ENCODE data around the gene IFIH1. TPM values are rescaled to one million over a fixed set of nuclear protein-coding genes. Genes with fewer than 3 reads are reported as not detected.

Gene IFIH1
- total and polyA plus RNA-seq, 2 of the 8 experiments (the other 6 are each of a cell fraction or from before 2014, with no cell fraction given) = 0.32 to 2.0 TPM

- TF ChIP-seq, protein P1, sequence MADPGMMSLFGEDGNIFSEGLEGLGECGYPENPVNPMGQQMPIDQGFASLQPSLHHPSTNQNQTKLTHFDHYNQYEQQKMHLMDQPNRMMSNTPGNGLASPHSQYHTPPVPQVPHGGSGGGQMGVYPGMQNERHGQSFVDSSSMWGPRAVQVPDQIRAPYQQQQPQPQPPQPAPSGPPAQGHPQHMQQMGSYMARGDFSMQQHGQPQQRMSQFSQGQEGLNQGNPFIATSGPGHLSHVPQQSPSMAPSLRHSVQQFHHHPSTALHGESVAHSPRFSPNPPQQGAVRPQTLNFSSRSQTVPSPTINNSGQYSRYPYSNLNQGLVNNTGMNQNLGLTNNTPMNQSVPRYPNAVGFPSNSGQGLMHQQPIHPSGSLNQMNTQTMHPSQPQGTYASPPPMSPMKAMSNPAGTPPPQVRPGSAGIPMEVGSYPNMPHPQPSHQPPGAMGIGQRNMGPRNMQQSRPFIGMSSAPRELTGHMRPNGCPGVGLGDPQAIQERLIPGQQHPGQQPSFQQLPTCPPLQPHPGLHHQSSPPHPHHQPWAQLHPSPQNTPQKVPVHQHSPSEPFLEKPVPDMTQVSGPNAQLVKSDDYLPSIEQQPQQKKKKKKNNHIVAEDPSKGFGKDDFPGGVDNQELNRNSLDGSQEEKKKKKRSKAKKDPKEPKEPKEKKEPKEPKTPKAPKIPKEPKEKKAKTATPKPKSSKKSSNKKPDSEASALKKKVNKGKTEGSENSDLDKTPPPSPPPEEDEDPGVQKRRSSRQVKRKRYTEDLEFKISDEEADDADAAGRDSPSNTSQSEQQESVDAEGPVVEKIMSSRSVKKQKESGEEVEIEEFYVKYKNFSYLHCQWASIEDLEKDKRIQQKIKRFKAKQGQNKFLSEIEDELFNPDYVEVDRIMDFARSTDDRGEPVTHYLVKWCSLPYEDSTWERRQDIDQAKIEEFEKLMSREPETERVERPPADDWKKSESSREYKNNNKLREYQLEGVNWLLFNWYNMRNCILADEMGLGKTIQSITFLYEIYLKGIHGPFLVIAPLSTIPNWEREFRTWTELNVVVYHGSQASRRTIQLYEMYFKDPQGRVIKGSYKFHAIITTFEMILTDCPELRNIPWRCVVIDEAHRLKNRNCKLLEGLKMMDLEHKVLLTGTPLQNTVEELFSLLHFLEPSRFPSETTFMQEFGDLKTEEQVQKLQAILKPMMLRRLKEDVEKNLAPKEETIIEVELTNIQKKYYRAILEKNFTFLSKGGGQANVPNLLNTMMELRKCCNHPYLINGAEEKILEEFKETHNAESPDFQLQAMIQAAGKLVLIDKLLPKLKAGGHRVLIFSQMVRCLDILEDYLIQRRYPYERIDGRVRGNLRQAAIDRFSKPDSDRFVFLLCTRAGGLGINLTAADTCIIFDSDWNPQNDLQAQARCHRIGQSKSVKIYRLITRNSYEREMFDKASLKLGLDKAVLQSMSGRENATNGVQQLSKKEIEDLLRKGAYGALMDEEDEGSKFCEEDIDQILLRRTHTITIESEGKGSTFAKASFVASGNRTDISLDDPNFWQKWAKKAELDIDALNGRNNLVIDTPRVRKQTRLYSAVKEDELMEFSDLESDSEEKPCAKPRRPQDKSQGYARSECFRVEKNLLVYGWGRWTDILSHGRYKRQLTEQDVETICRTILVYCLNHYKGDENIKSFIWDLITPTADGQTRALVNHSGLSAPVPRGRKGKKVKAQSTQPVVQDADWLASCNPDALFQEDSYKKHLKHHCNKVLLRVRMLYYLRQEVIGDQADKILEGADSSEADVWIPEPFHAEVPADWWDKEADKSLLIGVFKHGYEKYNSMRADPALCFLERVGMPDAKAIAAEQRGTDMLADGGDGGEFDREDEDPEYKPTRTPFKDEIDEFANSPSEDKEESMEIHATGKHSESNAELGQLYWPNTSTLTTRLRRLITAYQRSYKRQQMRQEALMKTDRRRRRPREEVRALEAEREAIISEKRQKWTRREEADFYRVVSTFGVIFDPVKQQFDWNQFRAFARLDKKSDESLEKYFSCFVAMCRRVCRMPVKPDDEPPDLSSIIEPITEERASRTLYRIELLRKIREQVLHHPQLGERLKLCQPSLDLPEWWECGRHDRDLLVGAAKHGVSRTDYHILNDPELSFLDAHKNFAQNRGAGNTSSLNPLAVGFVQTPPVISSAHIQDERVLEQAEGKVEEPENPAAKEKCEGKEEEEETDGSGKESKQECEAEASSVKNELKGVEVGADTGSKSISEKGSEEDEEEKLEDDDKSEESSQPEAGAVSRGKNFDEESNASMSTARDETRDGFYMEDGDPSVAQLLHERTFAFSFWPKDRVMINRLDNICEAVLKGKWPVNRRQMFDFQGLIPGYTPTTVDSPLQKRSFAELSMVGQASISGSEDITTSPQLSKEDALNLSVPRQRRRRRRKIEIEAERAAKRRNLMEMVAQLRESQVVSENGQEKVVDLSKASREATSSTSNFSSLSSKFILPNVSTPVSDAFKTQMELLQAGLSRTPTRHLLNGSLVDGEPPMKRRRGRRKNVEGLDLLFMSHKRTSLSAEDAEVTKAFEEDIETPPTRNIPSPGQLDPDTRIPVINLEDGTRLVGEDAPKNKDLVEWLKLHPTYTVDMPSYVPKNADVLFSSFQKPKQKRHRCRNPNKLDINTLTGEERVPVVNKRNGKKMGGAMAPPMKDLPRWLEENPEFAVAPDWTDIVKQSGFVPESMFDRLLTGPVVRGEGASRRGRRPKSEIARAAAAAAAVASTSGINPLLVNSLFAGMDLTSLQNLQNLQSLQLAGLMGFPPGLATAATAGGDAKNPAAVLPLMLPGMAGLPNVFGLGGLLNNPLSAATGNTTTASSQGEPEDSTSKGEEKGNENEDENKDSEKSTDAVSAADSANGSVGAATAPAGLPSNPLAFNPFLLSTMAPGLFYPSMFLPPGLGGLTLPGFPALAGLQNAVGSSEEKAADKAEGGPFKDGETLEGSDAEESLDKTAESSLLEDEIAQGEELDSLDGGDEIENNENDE (IDR thresholded peaks at IDR 0.05; ENCODE audit: insufficient replicate concordance, low read length) = no peak
- TF ChIP-seq GTF2F1 (IDR thresholded peaks at IDR 0.05; ENCODE audit: borderline replicate concordance, low read depth, low read length) = no peak
- TF ChIP-seq BCL11A (IDR thresholded peaks at IDR 0.05; ENCODE audit: low read depth in 2 of 2, low read length in 2 of 2) = no peak
- no peak for TF ChIP-seq HDAC2 (IDR thresholded peaks at IDR 0.05; ENCODE audit: borderline replicate concordance in 1 of 2, low read depth in 2 of 2, low read length in 2 of 2)
Measured at GRCh38 chr2:162253435-162253834, 65.0 kb downstream of the IFIH1 start (continued).

Data from H1 (cell line).